Neural cell (in vitro differentiated cells): ENCODE results near the gene ADCY5. TPM values are rescaled to one million over a fixed set of nuclear protein-coding genes. Genes with fewer than 3 reads are reported as not detected.

Experiments used
- H2AFZ ChIP-seq: fragments of 200-600, 300-800 bp; sonication (generic), shearing (Covaris generic); 2 replicates; pipeline ENCODE4 v1.6.0; 2014; ENCODE audit warnings: low read depth, mild to moderate bottlenecking, antibody characterized with exemption, low read length, moderate library complexity
- H3F3A ChIP-seq: fragments of 200-600 bp; shearing (Covaris generic); 2 replicates; pipeline ENCODE4 v1.6.1; 2016; ENCODE audit warnings: mild to moderate bottlenecking, moderate library complexity, mixed read lengths, antibody characterized with exemption, low read length; ENCODE audit not compliant: insufficient read depth, poor library complexity, severe bottlenecking
- H3K27ac ChIP-seq: fragments of 200-600, 300-800 bp; sonication (generic), shearing (Covaris generic); 2 replicates; pipeline ENCODE4 v1.5.1; 2014; ENCODE audit warnings: mild to moderate bottlenecking, low read length, moderate library complexity
- H3K27me3 ChIP-seq: fragments of 300-800, 200-600 bp; sonication (generic), shearing (Covaris generic); 2 replicates; pipeline ENCODE4 v1.6.0; 2014; ENCODE audit warnings: mild to moderate bottlenecking, low read depth, low read length, moderate library complexity; ENCODE audit not compliant: insufficient read depth
- H3K36me3 ChIP-seq: fragments of 300-800, 200-600 bp; sonication (generic), shearing (Covaris generic); 2 replicates; pipeline ENCODE4 v1.5.1; 2014; ENCODE audit warnings: mild to moderate bottlenecking, antibody characterized with exemption, low read length, moderate library complexity; ENCODE audit not compliant: insufficient read depth
- H3K4me2 ChIP-seq: fragments of 300-800, 200-600 bp; sonication (generic), shearing (Covaris generic); 2 replicates; pipeline ENCODE4 v1.6.0; 2014; ENCODE audit warnings: mild to moderate bottlenecking, low read length
- H3K4me3 ChIP-seq: fragments of 300-800, 200-600 bp; sonication (generic), shearing (Covaris generic); 2 replicates; pipeline ENCODE4 v1.5.1; 2014; ENCODE audit warnings: mild to moderate bottlenecking, low read length, moderate library complexity
- H3K79me2 ChIP-seq: fragments of 200-600 bp; shearing (Covaris generic); replicated peaks from 2 replicates; pipeline ENCODE4 v1.6.0; 2014; ENCODE audit warnings: mild to moderate bottlenecking, low read length, moderate library complexity; ENCODE audit not compliant: insufficient read depth
- H3K9ac ChIP-seq: fragments of 300-800, 200-600 bp; sonication (generic), shearing (Covaris generic); 2 replicates; pipeline ENCODE4 v1.6.1; 2016; ENCODE audit warnings: mild to moderate bottlenecking, low read length, mixed read lengths
- H3K9me2 ChIP-seq: fragments of 200-600 bp; shearing (Covaris generic); 2 replicates; pipeline ENCODE4 v1.6.1; 2016; ENCODE audit warnings: mild to moderate bottlenecking, low read length, mixed read lengths; ENCODE audit not compliant: insufficient read depth
- H3K9me3 ChIP-seq: fragments of 200-600, 300-800 bp; sonication (generic), shearing (Covaris generic); 2 replicates; pipeline ENCODE4 v1.6.1; 2016; ENCODE audit warnings: mild to moderate bottlenecking, mixed run types, low read length, moderate library complexity, mixed read lengths
- H4K20me1 ChIP-seq: fragments of 200-600 bp; shearing (Covaris generic); 2 replicates; pipeline ENCODE4 v1.6.1; 2016; ENCODE audit warnings: mild to moderate bottlenecking, mixed run types; ENCODE audit not compliant: insufficient read depth
- CTCF ChIP-seq: fragments of 450-650 bp; IDR thresholded peaks from 2 replicates; pipeline ENCODE4 v1.5.1; 2014; ENCODE audit warnings: antibody characterized with exemption, mild to moderate bottlenecking, moderate library complexity; ENCODE audit not compliant: poor library complexity, severe bottlenecking
- EP300 ChIP-seq: fragments of 450-650 bp; conservative IDR thresholded peaks from 2 replicates; pipeline ENCODE4 v1.6.1; 2014; ENCODE audit warnings: antibody characterized with exemption, mild to moderate bottlenecking, moderate library complexity; ENCODE audit not compliant: poor library complexity, severe bottlenecking
- EZH2 ChIP-seq: fragments of 200-600, 300-800 bp; shearing (Covaris generic), sonication (generic); IDR thresholded peaks from 2 replicates; pipeline ENCODE4 v1.6.1; 2014; ENCODE audit warnings: antibody characterized with exemption, low read length, borderline replicate concordance, mild to moderate bottlenecking; ENCODE audit not compliant: insufficient read depth, poor library complexity, severe bottlenecking
- MXI1 ChIP-seq: fragments of 450-650 bp; conservative IDR thresholded peaks from 2 replicates; pipeline ENCODE4 v1.6.1; 2014; ENCODE audit warnings: antibody characterized with exemption, mild to moderate bottlenecking; ENCODE audit not compliant: poor library complexity, severe bottlenecking
- POLR2AphosphoS5 ChIP-seq: IDR thresholded peaks from 2 replicates; pipeline ENCODE4 v1.6.1; 2012
- RAD21 ChIP-seq: fragments of 450-650 bp; conservative IDR thresholded peaks from 2 replicates; pipeline ENCODE4 v1.6.1; 2014; ENCODE audit warnings: antibody characterized with exemption, mild to moderate bottlenecking, moderate library complexity
- REST ChIP-seq: IDR thresholded peaks from 2 replicates; pipeline ENCODE4 v1.6.1; 2012; ENCODE audit warnings: borderline replicate concordance
- SMC3 ChIP-seq: fragments of 450-650 bp; conservative IDR thresholded peaks from 2 replicates; pipeline ENCODE4 v1.6.1; 2014; ENCODE audit warnings: antibody characterized with exemption, mild to moderate bottlenecking, moderate library complexity; ENCODE audit not compliant: poor library complexity
- TAF1 ChIP-seq: IDR thresholded peaks from 2 replicates; pipeline ENCODE4 v1.6.1; 2012; ENCODE audit warnings: low read depth
- polyA plus RNA-seq: library from polyadenylated mRNA; depleted of rRNA; stranded (reverse); fragments of >200 nt; gene quantifications from 2 replicates; pipeline ENCODE4 v1.2.3, GENCODE V29; 2014

Gene ADCY5
- polyA plus RNA-seq, 1 donor from 2014 or later, result 7.7 TPM

DNA sequence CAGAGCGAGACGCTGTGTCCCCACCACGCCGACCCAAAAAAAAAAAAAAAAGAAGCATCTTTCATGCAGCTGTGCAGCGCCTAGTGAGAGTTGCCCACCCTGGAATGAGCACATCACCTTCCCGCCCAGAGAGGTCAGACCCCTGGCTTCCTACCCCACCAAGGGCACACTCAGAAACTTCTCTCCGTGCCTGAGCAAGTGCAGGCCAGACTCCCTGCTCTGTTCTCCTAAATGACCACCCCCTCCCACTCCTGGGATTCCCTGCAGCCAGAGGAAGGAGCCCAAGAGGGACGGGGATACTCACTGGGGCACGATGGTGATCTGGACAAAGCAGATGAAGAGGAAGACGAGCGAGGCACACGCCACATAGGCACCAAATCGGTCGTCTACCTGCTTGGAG is 131.2 kb downstream of the ADCY5 start:
- H3K27ac ChIP-seq, result no peak overlapping the region
- no peaks in the 10 kb centered on the region for H3K9me3 ChIP-seq
- H3K27me3 ChIP-seq, result no peaks in the 10 kb centered on the region
- H3K4me3 ChIP-seq, result no peak overlapping the region
- H3F3A ChIP-seq, result no peaks in the 10 kb centered on the region
- no peak overlapping the region for H3K4me2 ChIP-seq
- H3K36me3 ChIP-seq, result no peaks in the 10 kb centered on the region
- no peak overlapping the region for H2AFZ ChIP-seq
- TF ChIP-seq RAD21 (no peak), SMC3 (no peak), MXI1 (no peak), TAF1 (no peak), EZH2 (no peak), POLR2AphosphoS5 (no peak), EP300 (no peak), CTCF (no peak), REST (no peak)
- H3K79me2 ChIP-seq, result no peaks in the 10 kb centered on the region
- H3K9me2 ChIP-seq, result no peaks in the 10 kb centered on the region
- no peak overlapping the region for H3K9ac ChIP-seq
- H4K20me1 ChIP-seq, result no peaks in the 10 kb centered on the region

DNA sequence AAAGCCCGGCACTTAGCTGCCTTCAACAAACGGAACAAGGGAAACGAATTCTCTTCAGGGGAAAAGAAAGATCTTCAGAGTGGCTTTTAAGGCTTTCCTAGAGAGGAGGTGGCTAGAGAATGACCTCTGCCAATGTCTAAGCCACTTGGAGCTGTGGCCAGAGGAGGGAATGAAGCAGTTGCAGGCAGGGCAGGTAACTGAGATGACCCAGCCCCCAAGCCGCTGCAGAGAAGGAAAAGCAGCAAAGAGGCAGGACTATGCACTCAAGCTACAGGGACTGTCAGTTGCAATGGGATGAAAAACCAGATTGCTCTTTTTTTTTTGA is 133.7 kb downstream of the ADCY5 start:
- no peak overlapping the region for H2AFZ ChIP-seq
- no peaks in the 10 kb centered on the region for H3K36me3 ChIP-seq
- no peak overlapping the region for H3K27ac ChIP-seq
- no peaks in the 10 kb centered on the region for H3K9me2 ChIP-seq
- no peaks in the 10 kb centered on the region for H3F3A ChIP-seq
- H3K9ac ChIP-seq, result no peak overlapping the region
- H3K9me3 ChIP-seq, result no peaks in the 10 kb centered on the region
- TF ChIP-seq SMC3 (no peak), REST (no peak), TAF1 (no peak), RAD21 (no peak), EZH2 (no peak), MXI1 (no peak), EP300 (no peak), CTCF (no peak), POLR2AphosphoS5 (no peak)
- no peak overlapping the region for H3K4me3 ChIP-seq
- H3K27me3 ChIP-seq, result no peaks in the 10 kb centered on the region
- H3K4me2 ChIP-seq, result no peak overlapping the region
- H4K20me1 ChIP-seq, result no peaks in the 10 kb centered on the region
- H3K79me2 ChIP-seq, result no peaks in the 10 kb centered on the region
